Tibial nerve (tissue), 4 donors: ENCODE data around the gene WDR48.

Source experiments
- EP300 ChIP-seq, 2 donors: sonication (generic); formaldehyde crosslinking; IDR thresholded peaks; one replicate each; pipeline ENCODE4 v1.6.1; 2017; ENCODE audit warnings: antibody characterized with exemption in 2 of 2, mild to moderate bottlenecking in 1 of 2
- POLR2A ChIP-seq, 2 donors: fragments of 450-650 bp; IDR thresholded peaks; one replicate each; pipeline ENCODE4 v1.6.1; 2017; ENCODE audit warnings: antibody characterized with exemption in 2 of 2, mild to moderate bottlenecking in 2 of 2, moderate library complexity in 2 of 2
- TF ChIP-seq, protein P1 (sequence below), 5 experiments: fragments of 200-600 bp in 3 of 5; fragments of 450-650 bp in 2 of 5; sonication (generic) in 3 of 5; IDR thresholded peaks; one replicate each; pipeline ENCODE4 v1.5.1; 2016 to 2019; ENCODE audit warnings: antibody characterized with exemption in 5 of 5, mild to moderate bottlenecking in 3 of 5, moderate library complexity in 2 of 5

DNA sequence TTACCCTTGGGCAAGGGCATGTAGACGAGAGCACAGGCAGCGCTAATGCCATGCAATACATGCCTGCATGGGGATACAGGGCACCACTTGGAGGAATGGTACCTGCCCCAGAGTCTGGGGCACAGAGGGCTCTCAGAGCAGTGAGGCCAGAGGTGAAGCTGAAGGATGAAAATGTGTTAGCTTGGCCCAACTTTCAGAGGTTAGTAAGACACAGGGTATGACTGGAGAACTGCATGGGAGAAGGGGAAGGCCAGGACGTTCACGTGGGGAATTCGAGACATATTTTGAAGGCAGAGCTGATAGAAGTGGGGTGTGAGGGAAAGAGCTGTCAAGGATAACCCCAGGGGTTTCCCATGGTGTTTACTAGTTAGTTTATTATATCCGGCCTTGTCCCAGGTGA is 82.0 kb downstream of the WDR48 start:
- TF ChIP-seq, protein P1, sequence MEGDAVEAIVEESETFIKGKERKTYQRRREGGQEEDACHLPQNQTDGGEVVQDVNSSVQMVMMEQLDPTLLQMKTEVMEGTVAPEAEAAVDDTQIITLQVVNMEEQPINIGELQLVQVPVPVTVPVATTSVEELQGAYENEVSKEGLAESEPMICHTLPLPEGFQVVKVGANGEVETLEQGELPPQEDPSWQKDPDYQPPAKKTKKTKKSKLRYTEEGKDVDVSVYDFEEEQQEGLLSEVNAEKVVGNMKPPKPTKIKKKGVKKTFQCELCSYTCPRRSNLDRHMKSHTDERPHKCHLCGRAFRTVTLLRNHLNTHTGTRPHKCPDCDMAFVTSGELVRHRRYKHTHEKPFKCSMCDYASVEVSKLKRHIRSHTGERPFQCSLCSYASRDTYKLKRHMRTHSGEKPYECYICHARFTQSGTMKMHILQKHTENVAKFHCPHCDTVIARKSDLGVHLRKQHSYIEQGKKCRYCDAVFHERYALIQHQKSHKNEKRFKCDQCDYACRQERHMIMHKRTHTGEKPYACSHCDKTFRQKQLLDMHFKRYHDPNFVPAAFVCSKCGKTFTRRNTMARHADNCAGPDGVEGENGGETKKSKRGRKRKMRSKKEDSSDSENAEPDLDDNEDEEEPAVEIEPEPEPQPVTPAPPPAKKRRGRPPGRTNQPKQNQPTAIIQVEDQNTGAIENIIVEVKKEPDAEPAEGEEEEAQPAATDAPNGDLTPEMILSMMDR (IDR thresholded peaks at IDR 0.05), result no peak
- TF ChIP-seq EP300 (IDR thresholded peaks at IDR 0.05), result no peak
- no peak for TF ChIP-seq POLR2A (IDR thresholded peaks at IDR 0.05)
